MG63 (cell line): ENCODE results near the gene CFAP68. TPM values are rescaled to one million over a fixed set of nuclear protein-coding genes. Genes with fewer than 3 reads are reported as not detected.

Experiments used
- DNase-seq: peaks from one replicate; pipeline ENCODE4 v3.0.0-alpha.2; 2020
- H3K27me3 ChIP-seq: fragments of 250-450 bp; sonication (Bioruptor Pico); 2 replicates; pipeline ENCODE4 v1.5.1; 2020; ENCODE audit warnings: mild to moderate bottlenecking, moderate library complexity
- H3K36me3 ChIP-seq: fragments of 250-450 bp; sonication (Bioruptor Pico); 2 replicates; pipeline ENCODE4 v1.5.1; 2020; ENCODE audit warnings: mild to moderate bottlenecking, moderate library complexity
- H3K4me3 ChIP-seq: fragments of 250-450 bp; sonication (Bioruptor Pico); 2 replicates; pipeline ENCODE4 v1.5.1; 2020; ENCODE audit warnings: mild to moderate bottlenecking, moderate library complexity
- H3K9me3 ChIP-seq: fragments of 250-450 bp; sonication (Bioruptor Pico); 2 replicates; pipeline ENCODE4 v1.5.1; 2020; ENCODE audit warnings: mild to moderate bottlenecking, moderate library complexity
- total RNA-seq: library from RNA; depleted of rRNA; stranded (reverse); fragments of >200 nt; shearing (Covaris generic); gene quantifications from 2 replicates; pipeline ENCODE4 v1.2.3, GENCODE V29; 2014; ENCODE audit warnings: low replicate concordance

CFAP68 gene
- total RNA-seq, 1 experiment from 2014 or later, result 27.4 TPM

DNA sequence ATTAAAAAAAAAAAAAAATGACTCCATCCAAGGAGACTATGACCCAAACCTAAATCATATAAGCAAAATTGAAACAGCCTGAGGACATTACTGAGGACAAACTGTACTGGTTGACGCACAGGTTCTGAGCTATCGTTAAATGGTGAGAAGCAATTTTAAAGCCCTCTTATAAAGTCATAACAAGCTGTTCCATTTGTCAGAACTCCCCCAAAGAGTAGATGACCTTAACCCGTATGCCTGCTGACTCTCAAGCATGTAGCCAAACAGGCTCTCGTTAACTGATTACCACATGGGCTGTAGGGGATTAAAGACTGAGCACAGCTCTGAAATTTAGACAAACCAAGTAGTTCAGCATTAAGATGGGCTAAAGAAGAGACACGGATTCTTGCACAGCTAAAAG, 30.0 kb downstream of the CFAP68 start:
- H3K27me3 ChIP-seq, result no peaks in the 10 kb centered on the region
- H3K4me3 ChIP-seq, result no peak overlapping the region
- H3K36me3 ChIP-seq, result no peaks in the 10 kb centered on the region; the same call in 1 of the 2 replicates
- DNase-seq, result no peak
- H3K9me3 ChIP-seq, result 0 out of 2 replicates have a peak, but pooled peaks cover 3% of the 10 kb centered on the region

DNA sequence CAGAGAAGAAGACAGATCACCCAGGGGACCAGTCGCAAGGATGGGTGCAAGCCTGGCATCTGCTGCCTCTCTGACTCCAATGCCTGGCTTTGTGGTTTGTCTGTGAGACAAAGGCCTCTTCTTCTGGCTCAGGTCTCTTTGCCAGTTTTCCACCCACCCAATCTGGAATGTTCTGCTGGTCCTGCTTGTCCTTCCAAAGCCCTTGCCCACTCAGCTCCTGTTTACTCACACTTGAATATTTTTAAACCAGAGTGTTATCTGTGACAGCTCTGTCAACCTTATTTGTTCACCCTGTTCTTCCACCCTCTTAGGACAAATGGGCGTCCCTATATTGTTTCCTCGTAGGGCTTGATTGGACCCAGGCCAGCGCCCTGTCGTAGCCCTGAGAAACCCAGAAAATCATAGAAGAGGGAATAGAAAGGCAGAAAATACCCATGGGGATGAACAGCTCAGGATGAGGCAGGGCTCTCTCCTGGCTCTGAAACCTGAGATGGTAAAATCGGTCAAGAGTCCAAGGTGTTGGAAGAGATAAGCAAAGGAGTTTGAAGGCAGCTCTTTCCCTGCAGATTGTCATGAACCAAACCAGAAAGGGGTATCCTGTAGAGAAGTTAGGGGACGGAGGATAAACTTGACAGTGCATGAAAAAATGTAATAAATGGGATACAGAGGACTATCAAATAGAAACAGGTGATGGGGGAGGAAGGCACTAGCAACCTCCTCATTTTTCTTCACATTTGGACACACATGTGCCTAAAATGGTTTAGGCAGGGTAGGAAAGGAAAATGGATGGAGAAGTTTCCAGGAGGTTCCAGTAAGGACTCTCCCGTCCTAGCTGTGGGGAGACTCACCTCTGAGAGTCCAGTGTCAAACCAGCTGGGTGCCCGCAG, 31.6 kb downstream of the CFAP68 start:
- no peaks in the 10 kb centered on the region for H3K9me3 ChIP-seq
- H3K4me3 ChIP-seq, result no peak overlapping the region
- DNase-seq, result peak; percentile 39
- H3K27me3 ChIP-seq, result no peaks in the 10 kb centered on the region
- H3K36me3 ChIP-seq, result no peaks in the 10 kb centered on the region; the same call in 1 of the 2 replicates

DNA sequence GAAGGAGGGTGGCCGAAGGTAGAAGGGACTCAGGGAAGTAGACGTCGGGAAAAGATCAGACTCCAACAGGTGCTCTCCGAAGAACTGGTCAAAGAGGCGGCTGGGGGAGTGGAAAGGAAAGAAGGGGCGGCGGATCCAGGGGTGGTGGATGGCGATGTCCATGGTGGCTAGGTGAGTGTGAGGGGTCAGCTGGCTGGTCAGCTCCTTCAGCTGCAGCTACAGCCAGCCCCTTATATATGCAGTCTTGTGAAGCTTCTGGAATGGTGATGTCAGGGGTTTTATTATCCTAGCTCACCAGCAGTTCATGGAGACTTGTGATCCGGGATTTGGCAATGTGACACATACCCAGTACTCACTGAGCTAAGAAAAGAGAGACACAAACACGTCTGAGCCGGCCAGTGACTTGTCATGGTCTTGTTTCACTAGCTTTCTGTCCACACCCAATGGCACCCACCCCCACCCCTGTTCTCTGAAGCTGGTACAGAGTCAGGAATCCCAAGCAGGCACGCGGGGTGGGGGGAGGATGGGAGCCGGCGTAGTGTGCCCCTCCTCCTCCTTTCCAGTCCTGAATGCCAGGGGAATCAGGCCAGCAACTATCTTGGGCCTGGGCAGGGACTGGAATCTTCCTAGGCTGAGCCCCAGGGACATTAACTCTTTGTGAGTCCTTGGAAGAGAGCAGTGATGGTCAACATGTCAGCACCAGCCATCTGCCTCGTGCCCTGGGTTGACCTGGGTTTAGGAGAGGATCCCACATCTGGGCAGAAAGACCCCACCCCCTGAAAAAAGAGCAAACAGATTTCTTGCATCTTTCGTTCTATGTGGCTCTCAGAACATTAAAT, 32.4 kb downstream of the CFAP68 start, which contains the start of gene CRYAB:
Gene CRYAB, minus strand, starts transcription at position 208 of the 839 bp plus-strand sequence. Its CDS starts 46 bp downstream, at position 162.
- peak; percentile 88 for DNase-seq
- Histone ChIP-seq H3K9me3 (no peaks in the 10 kb centered on the region), H3K36me3 (no peaks in the 10 kb centered on the region; the same call in 1 of the 2 replicates), H3K4me3 (peak within 1 kb of the TSS; percentile 24), H3K27me3 (no peaks in the 10 kb centered on the region)

DNA sequence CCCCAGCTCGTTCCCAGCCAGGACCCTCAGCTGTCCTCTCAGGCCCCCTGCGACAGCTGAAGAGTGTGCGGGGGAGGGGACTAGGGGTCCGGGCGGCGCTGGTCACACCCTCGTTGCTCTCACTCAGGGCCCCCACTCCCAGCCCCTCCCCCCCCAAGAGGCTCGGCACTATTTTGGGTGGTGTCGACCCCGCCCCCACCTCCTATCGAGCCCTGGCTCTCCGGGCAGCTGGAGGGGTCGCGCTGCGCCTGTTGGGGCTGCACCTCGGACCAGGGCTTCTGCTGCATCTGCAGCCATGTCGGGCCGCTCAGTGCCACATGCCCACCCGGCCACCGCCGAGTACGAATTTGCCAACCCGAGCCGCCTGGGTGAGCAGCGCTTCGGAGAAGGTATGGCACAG, 33.2 kb downstream of the CFAP68 start, which contains the start of gene HSPB2:
Gene HSPB2, plus strand, starts transcription at position 200 of the 400 bp plus-strand sequence. Its CDS starts 96 bp downstream, at position 296.
- Histone ChIP-seq H3K4me3 (peak within 1 kb of the TSS; percentile 29), H3K36me3 (no peaks in the 10 kb centered on the region; the same call in 1 of the 2 replicates), H3K27me3 (no peaks in the 10 kb centered on the region), H3K9me3 (no peaks in the 10 kb centered on the region)
- DNase-seq, result peak; percentile 16

DNA sequence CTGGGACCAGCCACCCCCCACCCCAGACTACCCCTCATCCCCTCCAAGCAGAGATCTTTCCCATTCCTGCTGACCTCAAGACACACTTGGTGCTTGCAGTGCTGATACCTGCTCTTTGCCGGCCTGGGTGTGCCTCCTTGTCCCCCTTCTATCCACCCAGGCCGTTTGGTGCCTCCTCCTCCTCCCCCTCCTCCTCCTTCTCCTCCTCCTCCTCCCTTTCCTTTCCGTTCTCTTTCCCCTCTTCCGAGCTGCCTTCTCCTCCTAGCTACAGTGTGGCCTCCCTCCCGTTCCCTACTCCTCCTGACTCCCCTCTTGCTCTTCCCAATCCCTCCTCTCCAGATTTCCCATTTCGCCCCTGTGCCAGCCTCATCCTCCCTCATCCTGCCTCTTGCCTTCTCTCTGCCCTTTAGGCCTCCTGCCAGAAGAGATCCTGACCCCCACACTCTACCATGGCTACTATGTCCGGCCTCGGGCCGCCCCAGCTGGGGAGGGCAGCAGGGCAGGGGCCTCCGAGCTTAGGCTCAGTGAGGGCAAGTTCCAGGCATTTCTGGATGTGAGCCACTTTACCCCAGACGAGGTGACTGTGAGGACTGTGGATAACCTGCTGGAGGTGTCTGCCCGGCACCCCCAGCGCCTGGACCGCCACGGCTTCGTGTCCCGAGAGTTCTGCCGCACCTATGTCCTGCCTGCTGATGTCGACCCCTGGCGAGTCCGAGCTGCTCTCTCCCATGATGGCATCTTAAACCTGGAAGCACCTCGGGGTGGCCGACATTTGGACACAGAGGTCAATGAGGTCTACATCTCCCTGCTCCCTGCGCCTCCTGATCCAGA, 33.9 kb downstream of the CFAP68 start:
- H3K36me3 ChIP-seq, result no peaks in the 10 kb centered on the region; the same call in 1 of the 2 replicates
- no peaks in the 10 kb centered on the region for H3K27me3 ChIP-seq
- H3K4me3 ChIP-seq, result peak overlapping the region; percentile 29
- H3K9me3 ChIP-seq, result no peaks in the 10 kb centered on the region
- peak; percentile 33 for DNase-seq

DNA sequence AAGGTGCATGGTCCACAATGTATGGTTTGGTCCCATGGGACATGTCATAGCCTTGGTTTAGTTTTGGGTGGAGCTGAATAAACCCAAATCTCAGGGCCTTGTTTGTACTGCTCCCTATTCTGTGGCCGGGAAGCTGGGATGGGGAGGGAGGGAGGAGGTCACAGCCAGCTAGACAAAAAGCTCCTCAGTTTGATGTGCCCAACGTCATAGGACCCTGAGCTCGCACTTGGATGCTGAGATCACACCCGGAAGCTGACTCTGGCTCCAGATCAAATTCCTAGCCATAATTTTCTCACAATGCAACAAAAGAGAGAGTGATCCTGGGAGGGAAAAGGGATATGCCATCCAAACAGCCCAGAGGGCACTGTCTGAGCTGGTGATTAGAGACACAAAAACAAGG, 34.7 kb downstream of the CFAP68 start:
- DNase-seq, result peak; percentile 53
- Histone ChIP-seq H3K36me3 (no peaks in the 10 kb centered on the region), H3K27me3 (no peaks in the 10 kb centered on the region), H3K4me3 (no peak overlapping the region), H3K9me3 (no peaks in the 10 kb centered on the region)

DNA sequence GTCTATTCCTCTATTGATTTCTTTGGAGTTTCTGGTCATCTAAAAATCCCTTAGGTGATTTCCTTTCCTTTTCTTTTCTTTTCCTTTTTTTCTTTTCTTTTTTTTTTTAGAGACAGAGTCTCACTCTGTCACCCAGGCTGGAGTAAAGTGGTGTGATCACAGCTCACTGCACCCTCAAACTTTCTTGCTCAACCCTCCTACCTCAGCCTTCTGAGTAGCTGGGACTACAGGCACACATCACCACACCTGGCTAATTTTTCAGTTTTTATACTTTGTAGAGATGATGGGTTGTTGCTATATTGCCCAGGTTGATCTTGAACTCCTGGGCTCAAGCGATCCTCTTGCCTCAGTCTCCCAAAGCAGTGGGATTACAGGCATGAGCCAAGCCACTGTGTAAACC, 37.4 kb downstream of the CFAP68 start:
- no peak for DNase-seq
- H3K36me3 ChIP-seq, result no peaks in the 10 kb centered on the region
- H3K4me3 ChIP-seq, result no peak overlapping the region
- H3K27me3 ChIP-seq, result no peaks in the 10 kb centered on the region
- H3K9me3 ChIP-seq, result no peaks in the 10 kb centered on the region

DNA sequence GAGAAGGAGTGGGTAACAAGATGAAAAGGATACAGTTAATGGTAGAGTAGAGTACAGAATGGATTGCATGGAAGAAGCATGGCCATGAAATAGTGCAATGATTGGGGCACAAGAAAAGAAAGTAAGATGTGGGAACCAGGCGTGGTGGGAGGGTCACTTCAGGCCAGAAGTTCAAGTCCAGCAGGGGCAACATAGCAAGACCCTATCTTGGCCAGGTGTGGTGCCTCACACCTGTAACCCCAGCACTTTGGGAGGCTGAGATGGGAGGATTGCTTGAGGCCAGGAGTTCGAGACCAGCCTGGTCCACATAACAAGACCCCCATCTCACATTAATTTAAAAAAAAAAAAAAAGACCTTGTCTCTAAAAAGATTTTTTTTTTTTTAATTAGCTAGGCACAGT, 38.0 kb downstream of the CFAP68 start:
- no peak overlapping the region for H3K4me3 ChIP-seq

DNA sequence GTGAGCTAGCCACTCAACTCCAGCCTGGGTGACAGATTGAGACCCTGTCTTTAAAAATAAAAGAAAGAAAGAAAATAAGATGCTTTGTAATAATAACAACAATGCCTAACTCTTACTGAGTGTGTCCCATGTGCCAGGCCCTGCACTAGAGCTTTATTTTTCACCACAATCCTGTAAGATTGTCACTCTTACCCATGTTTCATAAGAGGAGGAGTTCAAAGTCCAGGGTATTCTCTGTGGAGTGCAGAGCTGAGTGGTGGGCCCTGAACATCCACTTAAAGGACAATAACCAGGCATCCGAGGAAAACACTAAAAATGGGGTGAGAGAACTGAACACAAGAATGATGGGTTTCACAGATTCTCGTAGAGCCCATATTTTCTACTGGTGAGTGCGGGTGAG, 38.4 kb downstream of the CFAP68 start:
- Histone ChIP-seq H3K36me3 (no peaks in the 10 kb centered on the region), H3K27me3 (no peaks in the 10 kb centered on the region), H3K9me3 (no peaks in the 10 kb centered on the region), H3K4me3 (no peak overlapping the region)
- DNase-seq, result no peak

More for the DNA sequence above, 38.0 kb downstream of the CFAP68 start:
- H3K9me3 ChIP-seq, result no peaks in the 10 kb centered on the region
- no peak for DNase-seq
- H3K36me3 ChIP-seq, result no peaks in the 10 kb centered on the region
- H3K27me3 ChIP-seq, result no peaks in the 10 kb centered on the region

DNA sequence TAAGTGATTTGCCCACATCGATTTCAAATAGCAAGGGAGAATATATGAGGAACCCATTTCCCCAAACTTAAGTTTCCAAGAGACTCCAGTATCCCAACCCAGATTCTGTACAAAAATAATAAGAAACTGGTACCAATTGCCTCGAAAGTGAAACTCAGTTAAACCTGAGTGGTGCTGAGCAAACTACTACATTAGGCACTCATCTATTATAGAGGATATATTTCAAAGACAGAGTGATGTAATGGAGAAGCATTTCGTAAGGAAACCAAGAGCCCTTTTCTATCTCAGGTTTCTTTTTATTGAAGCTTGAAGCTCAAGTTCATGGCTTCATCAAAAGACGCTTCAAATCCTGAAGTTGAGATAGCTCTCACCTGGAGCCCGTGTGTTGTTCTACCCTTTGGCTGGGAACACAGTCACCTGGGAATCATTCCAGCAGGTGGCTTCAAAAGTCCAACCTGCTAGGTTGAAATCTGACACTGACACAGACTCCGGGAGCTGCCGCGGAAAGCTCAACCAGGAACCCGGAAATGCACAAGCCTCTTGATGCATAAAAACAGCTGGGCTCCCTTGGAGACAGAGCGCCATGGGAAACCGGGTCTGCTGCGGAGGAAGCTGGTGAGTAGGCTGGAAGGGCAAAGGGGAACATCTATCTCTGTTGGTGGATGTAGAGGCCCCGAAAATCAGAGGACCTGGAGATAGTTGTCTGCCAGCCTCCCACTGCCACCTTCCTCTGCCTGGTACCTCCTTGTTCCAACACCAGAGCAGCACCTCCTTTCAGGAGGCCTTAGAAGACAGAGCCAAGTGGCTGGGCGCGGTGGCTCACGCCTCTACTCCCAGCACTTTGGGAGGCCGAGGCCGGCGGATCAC, 39.3 kb downstream of the CFAP68 start, which contains the start of gene C11orf52:
Gene C11orf52, plus strand, starts transcription at position 524 of the 867 bp plus-strand sequence. Its CDS starts 60 bp downstream, at position 584.
- no peaks in the 10 kb centered on the region for H3K9me3 ChIP-seq
- no peaks in the 10 kb centered on the region for H3K36me3 ChIP-seq
- no peak for DNase-seq
- no peak within 1 kb of the TSS for H3K4me3 ChIP-seq
- H3K27me3 ChIP-seq, result no peaks in the 10 kb centered on the region

DNA sequence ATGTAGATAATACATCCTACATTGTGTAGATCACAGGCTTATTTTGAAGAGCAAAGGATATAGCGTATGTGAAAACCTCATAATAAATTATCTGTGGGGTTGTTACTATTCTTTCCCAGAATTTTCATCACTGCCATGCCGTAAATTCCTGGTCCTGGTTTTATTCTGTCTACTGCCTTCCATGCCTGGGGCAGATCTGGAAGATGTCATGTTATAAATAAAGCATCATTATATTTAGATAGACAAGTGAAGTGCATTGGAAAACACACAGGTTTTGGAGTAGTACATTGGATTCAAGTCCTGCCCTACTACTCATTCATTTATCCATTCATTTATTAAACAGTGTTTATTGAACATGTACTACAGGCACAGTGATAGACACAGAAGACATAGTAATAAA, 41.6 kb downstream of the CFAP68 start:
- no peak for DNase-seq
- Histone ChIP-seq H3K27me3 (no peaks in the 10 kb centered on the region), H3K4me3 (no peak overlapping the region), H3K9me3 (no peaks in the 10 kb centered on the region), H3K36me3 (no peaks in the 10 kb centered on the region)

DNA sequence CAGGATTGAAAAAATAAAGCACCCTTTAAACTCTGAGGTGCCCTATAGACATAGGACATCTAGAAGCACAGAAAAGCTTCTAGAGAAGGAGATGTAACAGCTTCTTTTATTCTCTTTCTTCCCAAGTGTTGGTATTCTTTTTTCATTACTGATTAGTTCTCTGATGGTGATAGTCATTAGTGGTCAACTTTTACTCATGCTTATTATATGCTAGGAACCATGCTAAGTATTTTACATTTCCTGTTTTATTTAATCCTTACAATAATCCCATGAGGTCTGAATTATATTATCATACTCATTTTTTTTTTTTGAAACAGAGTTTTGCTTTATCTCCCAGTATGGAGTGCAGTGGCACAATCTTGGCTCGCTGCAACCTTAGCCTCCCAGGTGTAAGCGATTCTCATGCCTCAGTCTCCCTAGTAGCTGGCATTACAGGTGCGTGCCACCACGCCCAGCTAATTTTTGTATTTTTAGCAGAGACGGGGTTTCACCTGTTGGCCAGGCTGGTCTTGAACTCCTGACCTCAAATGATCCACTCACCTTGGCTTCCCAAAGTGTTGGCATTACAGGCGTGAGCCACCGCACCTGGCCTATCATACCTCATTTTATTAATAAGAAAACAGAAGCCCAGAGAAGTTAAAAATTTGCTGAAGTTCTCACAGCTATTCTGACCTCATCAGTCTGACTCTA, 42.3 kb downstream of the CFAP68 start:
- no peak overlapping the region for H3K4me3 ChIP-seq
- no peaks in the 10 kb centered on the region for H3K36me3 ChIP-seq
- no peaks in the 10 kb centered on the region for H3K9me3 ChIP-seq
- DNase-seq, result no peak
- no peaks in the 10 kb centered on the region for H3K27me3 ChIP-seq

DNA sequence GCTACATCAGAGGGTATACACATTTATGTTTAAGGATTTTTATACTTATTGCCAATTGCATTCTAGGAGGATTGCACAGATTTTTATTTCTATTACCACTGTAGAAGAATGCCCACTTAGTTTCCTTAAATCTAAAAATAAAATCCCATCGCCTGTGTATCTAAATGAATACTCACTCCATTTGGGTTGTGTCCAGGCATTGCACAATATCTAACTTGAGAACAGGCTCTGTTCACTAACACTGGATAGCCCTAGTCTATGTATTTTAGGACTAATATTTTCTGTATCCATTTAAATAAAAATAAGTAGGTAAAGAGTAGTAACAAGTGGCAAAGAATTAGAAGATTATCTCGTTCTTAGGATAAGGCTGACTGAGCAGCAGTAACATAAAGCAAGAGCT, 43.5 kb downstream of the CFAP68 start:
- Histone ChIP-seq H3K9me3 (no peaks in the 10 kb centered on the region), H3K4me3 (no peak overlapping the region), H3K27me3 (no peaks in the 10 kb centered on the region), H3K36me3 (no peaks in the 10 kb centered on the region)
- no peak for DNase-seq

DNA sequence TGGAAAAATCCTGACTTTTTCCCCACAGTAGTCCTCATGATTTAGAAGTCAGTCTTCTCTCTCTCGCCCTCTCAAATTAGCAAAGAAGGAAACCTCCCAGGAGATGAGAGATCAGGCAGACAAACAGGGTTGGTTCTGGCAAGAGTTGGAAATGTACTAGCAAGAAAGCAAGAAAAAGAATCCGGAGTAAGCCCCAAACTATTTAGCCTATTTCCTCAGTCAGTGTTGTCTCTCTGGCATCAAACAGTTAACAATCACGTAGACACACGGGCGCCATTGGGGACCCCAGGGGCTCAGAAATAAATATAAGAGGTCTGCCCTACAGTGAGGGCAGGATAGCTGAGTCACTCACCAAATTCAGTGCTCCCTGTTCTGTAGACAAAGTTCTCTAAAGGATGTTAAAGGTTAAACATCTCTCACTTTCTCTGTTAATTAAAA, 44.0 kb downstream of the CFAP68 start:
- DNase-seq, result peak; percentile 35
- Histone ChIP-seq H3K27me3 (no peaks in the 10 kb centered on the region), H3K9me3 (no peaks in the 10 kb centered on the region), H3K36me3 (no peaks in the 10 kb centered on the region), H3K4me3 (no peak overlapping the region)

DNA sequence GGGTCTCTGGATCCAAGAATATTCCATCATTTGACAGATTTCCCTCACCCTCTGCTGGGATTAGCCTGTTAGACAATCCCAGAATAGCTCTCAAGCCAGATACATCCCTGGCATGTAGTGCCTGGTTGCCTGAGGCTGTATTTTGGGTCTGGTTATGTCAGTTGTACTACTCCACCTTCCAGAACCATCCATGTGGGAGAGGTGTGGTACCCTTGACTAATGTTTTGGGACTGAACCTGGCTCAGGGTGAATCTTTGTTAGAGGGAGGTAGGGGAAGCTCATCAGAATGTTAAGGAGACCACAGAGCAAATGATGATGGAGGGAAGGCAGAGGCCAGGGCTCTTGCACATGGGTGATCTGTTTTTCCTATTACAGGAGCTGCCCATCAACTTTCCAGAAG, 44.6 kb downstream of the CFAP68 start:
- Histone ChIP-seq H3K36me3 (no peaks in the 10 kb centered on the region), H3K27me3 (no peaks in the 10 kb centered on the region), H3K9me3 (no peaks in the 10 kb centered on the region), H3K4me3 (no peak overlapping the region)
- no peak for DNase-seq
